Measurements from ENCODE around the gene TTLL7.

The TTLL7 gene

DNA sequence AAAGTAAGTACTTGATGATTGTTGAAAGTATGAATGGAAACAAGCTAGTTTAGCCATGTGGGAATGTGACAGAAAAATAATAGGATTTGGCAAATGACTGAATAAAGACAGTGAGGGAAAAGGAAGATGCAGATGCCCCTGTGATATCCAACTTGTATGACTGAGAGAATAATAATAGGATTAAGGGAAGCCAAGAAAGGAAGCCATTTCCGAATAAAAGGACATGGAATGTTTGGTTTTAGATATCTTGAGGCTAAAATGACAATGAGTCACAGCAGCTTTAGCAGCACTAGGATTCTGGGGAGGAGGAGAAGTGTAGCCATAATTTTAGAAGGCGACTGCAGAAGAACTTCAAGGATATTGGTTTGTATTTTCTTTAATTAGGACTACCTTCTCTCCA, 109.2 kb downstream of the TTLL7 start:
- no peak overlapping the region for H3K4me3 ChIP-seq (ENCODE audit: low read depth, low read length)

DNA sequence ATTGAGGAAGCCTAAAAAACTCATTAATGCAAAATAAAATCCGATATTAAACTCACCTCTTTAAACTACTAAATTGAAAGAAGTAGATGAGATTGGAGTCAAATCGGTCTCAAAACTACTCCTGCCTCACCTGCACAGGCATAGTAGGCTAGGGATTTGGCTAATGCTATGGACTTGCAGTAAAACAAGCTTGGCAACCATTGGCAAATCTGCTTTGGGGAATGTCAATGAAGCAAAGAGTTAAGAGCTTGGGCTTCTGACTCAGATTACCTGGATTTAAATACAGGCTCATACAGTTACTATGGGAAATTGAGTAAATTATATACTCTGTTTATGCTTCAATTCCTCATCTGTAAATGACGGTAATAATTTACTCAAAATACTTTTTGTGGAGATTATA, 111.4 kb downstream of the TTLL7 start:
- H3K4me3 ChIP-seq (ENCODE audit: low read depth, low read length): no peak overlapping the region

DNA sequence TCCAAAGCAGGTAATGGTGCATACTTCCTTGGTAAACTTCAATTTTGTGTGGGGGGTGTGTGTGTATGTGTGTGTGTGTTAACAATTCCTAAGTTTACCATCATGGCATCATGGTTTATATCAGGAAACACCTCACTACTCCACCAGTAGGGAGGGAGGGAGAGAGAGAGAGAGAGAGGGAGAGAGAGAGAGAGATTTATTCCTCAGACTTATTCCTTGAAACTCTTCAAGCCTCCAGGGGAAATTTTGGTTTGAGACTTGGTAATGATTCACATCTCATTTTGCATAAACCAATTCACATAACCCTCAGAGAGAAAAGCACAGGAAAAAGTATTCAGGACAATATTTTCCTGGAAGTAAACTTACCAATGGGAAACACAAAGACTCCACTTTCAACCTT, 115.0 kb downstream of the TTLL7 start:
- H3K4me3 ChIP-seq (ENCODE audit: low read depth, low read length): no peak overlapping the region

DNA sequence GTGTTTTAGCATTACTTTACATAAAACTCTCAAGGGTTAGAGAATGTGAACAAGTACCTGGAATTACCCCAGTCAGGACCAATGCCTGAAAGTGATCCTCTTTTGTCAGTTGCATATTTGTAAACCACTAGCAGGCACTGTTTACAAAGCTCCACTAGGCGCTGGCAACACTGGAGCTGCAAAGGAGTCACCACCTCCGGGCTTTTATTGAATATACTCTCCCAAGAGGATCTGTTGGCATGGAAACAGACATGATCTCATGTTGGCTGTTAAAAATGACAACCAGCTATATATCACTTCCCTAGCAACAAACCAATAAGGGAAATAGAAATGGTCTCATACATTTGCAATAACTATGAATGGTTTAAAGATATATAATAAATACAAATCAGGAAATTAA, 116.0 kb downstream of the TTLL7 start:
- H3K4me3 ChIP-seq (ENCODE audit: low read depth, low read length): no peak overlapping the region

DNA sequence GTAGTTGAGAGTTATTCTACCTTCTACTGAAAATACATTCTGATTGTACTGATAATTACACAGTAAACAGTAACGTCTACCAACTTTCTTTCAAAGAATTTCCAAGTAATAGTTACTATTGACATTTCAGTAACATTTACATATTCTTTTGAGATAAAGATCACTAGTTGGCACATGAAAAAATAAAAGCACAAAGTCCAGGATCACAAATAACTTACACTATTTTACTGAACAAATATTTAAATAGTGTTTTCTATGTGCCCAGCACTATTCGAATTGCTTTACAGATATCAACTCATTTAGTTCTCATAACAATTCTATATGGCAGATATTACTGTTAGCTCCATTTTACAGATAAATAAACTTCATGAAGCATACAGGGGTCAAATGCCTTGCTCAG, 126.4 kb downstream of the TTLL7 start:
- no peak overlapping the region for H3K4me3 ChIP-seq (ENCODE audit: low read depth, low read length)

DNA sequence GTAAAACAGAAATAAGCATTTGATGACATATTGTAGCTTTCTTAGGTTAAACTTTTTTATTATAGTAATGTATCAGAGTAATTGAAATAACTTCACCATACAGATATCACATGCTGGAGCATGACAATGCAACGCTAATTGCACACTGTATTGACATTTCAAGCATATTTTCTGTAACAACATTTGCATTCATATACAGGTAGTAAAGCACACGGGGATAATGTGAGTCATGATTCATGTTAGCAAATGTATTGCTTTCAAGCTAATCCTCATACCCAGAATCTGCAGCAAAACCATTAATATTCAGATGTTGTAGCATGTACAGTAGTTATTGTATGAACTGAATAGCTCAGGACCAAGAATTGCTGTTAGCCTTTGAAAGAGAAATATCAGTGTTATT, 133.9 kb downstream of the TTLL7 start:
- H3K4me3 ChIP-seq (ENCODE audit: low read depth, low read length): no peak overlapping the region

DNA sequence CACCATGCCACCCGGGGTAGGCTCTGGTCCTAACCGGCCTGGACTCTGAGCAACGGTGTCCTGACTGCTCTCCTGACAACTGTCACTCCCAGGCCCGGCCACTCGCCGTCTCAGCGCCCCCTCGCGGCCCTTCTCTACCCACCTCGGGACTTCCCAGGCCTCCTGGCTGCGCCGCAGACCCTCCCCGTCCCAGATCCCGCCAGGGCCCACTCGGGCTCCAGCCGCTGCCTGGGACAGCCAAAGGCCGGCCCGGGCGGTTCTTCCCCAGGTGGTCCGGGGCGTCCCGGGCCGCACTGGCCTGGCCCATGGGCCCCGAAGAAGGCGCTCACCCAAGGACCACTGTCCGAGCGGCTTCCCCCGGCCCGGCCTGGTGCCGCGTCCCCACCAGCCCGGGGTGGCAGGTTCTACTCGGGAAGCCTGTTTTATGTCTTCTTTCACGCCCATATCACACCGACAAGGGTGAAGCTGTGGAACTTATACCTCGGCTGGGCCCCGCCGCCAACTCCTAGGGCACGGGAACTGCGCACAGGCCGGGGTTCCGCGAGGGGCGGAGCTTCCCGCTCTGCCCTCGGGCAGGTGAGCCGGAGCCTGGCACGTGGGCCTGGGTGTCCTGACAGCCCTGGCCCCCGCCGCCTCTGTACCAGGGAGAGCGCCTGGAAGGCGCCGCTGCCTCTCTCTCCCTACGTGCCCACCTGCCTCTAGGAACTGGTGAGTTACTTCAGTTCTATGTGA, 138.3 kb downstream of the TTLL7 start:
- H3K4me3 ChIP-seq (ENCODE audit: low read depth, low read length): peak overlapping the region; percentile 31

DNA sequence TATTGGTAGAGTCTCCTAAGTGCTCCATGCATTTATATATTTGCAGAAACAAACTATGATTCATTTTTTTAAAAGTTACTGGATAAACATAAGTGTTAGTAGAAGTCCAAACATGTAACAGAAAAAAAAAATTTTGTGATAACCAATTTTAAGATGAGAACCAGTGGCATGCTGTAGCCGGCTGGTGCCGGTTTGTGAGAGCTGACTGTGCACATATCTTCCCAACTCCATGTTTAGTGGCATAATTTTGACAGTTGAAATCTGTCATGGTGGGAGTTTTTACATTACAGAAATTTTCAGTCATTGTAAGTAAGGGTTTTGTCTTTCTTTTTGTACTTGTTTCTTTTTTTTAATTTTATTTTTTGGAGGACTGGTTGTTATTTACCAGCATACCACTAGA, 141.2 kb downstream of the TTLL7 start:
- H3K4me3 ChIP-seq (ENCODE audit: low read depth, low read length): no peak overlapping the region

DNA sequence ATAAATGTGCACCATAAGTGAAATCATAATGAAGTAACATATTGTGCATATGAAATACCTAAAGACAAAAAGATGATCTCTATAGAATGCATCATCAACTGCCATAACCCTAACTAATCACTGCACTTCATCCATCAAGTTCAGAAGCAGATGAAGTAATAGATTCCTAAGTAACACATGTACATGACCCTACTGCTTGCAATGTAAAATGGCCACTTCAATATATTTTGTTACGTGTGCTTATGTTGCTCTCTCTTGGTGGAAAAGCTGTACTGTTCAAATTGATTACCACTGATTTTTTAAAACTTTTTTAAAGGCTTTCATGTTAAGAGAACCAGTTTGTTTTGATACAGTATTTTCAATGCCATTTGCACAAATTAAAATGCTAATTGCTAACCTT, 141.8 kb downstream of the TTLL7 start:
- no peak overlapping the region for H3K4me3 ChIP-seq (ENCODE audit: low read depth, low read length)

DNA sequence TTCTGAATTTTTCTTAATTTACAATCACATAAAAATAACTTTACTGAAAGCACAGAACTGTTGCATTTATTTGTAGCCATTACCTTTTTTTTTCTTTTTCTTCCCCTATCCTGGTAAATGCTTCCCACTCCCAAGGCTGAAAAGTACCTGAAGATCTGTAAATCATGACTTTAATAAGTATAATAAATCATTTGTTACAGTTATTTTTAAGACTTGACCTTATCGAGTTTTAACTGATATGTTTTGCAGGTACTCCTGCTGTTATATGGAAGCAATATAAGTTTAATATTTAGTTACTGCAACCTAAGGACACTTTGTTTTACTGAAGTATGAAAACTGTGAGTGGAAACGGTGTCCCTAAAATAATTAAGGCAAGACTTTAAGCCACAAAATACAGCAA, 142.6 kb downstream of the TTLL7 start:
- H3K4me3 ChIP-seq (ENCODE audit: low read depth, low read length): no peak overlapping the region

DNA sequence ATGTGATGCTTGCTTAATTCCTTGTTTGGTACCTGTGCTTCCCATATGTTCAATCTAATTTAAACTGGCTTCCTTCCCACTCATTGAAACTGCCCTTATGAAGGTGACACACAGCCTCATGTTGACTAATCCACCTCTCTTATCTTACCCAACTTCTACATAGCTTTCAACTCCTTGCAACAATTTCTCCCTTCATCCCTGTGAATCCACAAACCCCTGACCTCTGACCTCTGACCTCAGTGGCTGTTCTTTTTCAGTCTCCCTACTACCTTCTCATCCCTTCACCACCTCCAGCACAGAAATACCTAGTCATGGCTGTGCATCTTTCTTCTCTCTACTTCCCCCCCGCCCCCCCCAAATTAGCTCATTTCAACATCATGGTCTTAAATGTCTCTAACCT, 144.5 kb downstream of the TTLL7 start:
- no peak overlapping the region for H3K4me3 ChIP-seq (ENCODE audit: low read depth, low read length)

DNA sequence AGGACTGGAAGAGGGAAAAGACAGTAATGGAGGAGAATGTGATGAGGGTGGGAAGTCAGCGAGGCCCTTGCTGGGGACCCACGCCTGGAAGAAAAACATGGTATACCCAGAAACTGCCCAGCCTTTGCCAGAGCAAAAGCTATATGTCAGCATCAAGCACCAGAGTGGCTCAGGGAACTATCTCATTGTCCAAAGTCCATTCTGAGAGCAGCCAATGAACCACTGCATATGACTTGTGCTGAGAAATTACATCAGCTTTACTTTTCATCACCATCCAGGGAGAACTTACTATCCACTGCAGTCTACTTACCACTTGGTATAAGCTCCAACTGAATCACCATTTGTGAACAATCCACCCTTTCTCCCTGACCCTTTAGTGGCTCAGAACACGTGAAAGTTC, 148.1 kb downstream of the TTLL7 start:
- H3K4me3 ChIP-seq (ENCODE audit: low read depth, low read length): no peak overlapping the region

DNA sequence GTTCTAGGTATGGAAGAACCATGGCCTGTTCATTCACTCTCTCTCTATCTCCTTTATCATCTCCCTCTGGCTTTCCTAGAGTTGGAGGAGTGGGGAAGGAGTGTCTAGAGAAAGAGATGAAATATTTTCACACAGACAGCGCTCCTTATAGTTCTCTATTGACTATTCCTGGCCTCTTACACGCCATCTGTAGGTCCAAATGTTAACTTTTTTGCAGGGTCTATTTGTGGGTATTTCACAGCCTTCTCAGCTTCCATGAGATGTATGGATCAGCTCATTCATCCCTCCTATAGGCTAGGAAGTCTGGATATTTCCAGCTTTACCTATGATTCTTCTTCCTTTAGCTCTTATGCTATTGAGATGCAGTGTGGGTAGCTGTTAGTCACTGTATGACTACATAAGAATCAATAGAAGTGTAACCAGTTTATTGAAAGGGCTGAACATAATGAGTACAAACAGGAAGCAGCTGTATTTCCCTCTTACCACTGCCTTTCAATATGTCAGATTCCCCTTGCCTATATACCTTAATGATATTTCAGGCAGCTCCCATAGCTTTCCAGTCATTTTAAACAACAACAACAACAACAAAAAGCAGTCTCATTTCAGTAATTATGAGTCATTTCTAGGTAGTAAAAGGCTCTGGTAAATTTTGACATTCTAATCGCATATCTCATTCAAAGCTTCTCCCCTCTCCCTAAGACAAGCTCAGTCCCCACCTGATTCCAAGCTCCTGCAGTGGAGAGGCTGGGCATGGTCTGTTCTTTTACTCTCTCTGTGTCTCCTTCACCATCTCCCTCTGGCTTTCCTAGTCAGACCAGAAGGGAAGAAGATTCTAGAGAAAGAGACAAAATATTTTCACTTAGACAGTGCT, 149.5 kb downstream of the TTLL7 start:
- H3K4me3 ChIP-seq (ENCODE audit: low read depth, low read length): no peak overlapping the region

DNA sequence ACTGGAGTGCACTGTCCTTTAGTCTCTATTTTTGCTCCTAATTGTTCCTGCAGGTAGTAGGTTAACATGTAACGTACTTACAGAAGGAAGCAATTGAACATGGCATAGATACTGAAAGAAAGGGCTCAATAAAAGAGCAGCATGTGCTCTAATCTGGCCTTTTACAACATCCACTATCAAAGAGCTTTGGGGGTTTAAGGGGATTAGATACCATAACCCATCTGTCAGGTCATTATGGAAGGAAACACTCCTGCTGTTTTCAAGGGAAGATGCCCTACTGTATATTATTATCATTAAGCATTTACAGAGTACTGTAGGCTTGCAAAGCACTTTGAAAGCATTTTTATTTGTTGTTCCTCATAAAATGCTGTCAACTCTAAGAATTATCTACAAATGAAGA, 152.8 kb downstream of the TTLL7 start:
- no peak overlapping the region for H3K4me3 ChIP-seq (ENCODE audit: low read depth, low read length)

DNA sequence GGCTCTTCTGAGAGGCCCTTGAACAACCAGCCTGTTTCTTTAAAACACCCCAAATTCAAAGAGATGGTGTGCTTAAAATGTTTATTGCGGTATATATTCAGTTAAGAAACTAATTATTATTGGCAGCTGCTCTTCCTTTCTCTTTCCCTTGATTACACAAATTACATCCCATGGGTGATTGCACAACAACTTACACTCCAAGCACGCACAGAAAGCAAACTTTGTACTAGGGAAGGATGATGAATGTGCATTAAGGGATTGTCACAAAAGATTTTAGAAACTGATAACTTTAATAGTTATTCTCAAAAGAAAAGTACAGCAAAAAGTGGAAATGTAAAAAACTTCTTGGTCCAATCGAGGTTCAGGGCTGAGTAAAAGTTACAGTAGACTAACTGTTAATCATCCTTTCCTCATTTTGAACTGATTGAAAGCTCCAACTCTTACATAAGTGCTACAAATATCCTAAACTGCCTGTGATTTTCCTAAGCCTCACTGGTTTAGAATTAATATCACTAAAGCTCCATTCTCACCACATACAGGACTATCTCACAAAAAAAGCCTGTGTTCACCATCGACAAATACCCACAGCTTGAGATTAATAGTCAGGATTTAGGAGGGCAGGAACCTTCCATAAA, 153.4 kb downstream of the TTLL7 start:
- H3K4me3 ChIP-seq (ENCODE audit: low read depth, low read length): no peak overlapping the region

DNA sequence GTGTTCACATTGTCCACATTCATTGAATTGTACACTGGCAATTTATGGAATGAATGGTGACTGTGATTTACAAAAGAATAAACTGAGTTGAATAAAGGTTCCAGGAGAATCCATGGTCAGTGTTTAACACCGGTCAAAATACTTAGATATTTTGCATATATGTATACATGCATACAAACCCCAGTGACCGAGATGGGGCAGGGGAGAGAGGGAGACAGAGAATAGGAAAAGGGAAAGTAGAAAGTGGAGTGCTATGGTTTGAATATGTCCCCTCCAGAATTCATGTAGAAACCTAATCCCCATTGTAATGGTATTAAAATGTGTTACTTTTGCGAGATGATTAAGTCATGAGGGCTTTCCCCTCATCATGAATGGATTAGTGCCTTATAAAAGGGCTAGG, 154.4 kb downstream of the TTLL7 start:
- no peak overlapping the region for H3K4me3 ChIP-seq (ENCODE audit: low read depth, low read length)

DNA sequence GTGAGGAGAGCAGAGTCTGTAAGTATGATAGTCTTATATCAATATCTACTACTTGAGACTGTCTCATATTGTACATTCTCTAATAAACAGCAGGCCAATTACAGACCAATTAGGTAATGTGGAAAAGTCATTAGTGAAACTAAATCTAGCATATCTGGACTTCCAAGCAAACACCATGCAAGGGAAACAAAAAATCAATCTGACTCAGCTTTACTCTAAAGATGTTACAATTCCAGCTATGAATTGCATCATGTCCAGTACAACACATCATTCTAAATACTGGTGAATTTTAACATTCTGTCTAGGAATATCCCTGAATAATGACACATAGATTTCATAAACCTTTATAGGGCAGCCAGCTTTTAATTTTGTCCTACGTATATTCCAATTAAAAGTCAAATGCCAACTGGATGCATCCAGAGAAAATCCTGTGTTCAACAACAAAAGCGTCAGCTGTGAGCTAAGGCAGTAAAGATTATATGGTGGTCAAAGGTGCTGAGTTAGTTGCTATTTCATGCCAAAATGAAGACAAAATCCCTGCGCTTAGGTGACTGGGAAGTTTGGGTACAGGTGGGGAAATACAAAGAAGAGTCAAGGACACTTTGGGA, 159.3 kb downstream of the TTLL7 start:
- no peak overlapping the region for H3K4me3 ChIP-seq (ENCODE audit: low read depth, low read length)

DNA sequence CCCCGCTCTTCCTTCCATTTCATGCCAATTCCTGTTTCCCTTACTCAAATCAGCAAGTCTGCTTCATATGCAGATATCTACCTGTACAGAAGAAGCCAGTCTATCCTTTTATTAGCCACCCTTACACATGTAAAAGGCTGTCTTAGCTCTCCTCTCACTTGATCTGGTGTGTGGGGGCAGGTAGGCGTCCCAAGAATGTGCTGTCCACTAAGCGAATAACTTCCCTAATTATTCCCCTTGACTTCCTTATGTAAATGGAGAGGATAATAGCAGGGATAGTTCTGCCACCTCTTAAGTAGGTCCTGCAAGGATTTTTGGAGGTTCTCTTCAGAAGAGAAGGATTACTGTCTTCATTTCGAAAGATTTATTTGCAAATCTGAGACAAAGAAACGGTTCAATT, 160.4 kb downstream of the TTLL7 start:
- H3K4me3 ChIP-seq (ENCODE audit: low read depth, low read length): no peak overlapping the region

DNA sequence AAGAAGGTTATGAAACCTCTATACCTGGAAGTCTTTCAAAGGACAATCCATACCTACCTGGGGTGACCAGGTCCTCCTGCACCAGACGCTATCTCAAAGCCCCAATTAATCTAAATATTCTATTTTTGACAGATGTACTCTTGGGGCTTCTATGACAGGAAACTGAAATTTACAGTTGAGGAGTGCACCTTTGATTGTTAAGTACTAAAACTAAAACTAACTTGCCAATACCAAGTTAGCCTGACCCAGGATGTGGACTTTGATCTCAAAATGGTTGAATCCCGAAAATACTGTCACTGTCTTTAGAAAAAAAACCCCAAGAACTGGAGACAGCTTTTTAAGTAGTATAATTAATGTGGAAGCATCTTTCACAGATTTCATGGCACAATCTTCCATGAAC, 162.4 kb downstream of the TTLL7 start:
- H3K4me3 ChIP-seq (ENCODE audit: low read depth, low read length): no peak overlapping the region

DNA sequence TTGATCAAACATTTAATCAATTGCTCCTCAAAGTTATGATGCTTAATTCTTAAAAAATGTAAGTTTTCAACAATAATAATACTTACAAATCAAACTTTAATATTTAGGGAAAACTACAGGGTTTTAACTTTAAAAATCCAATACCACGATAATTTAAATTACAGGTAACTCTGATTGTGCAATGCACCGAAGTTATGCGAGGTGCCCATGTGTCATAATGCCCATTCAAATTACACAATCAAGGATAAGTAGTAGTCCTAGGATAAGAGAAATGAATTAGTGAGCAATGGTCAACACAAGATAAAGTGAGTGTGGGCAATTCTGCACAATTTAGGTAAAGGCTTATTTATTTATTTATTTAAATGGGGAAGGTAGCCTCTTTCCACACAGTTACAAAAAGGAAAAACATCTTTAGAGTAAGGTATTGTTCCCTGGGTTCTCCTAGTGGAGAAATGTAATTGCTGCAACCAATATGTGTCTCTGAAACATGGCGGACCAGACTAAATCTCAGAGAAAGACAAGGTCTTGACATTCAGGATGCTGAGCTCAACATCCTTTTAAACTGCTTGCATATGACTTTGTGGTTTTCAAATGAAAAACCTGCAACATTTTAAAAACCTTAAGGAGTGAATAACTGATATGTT, 164.2 kb downstream of the TTLL7 start:
- no peak overlapping the region for H3K4me3 ChIP-seq (ENCODE audit: low read depth, low read length)

DNA sequence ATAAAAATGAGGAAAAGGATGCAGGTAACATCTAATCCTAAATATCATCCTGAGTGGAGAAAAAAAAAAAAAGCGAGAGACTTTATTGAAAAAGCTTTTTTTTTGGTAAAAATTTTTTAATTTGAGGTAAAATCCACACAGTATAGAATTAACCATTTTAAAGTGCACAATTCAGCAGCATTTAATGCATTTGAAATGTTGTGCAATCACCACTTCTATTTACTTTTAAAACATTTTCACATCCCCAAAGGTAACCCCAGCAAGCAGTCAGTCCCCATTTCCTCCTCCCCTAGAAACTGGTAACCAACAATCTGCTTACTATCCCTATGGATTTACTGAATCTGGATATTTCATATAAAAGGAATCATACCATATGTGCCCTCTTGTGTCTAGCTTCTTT, 166.7 kb downstream of the TTLL7 start:
- H3K4me3 ChIP-seq (ENCODE audit: low read depth, low read length): no peak overlapping the region

Data from iPS-11a (cell line).